Measurements from ENCODE around the gene ACTL6B. TPM values are rescaled to one million over a fixed set of nuclear protein-coding genes. Genes with fewer than 3 reads are reported as not detected.

ACTL6B gene
- total and polyA plus RNA-seq, 9 of the 15 experiments (the other 6 are each of a cell fraction or from before 2014, with no cell fraction given): not detected

GRCh38 chr7:100673302-100673941 is 17.2 kb upstream of the ACTL6B start, which contains the start of gene GNB2 (continued):
- TF ChIP-seq, protein P1, sequence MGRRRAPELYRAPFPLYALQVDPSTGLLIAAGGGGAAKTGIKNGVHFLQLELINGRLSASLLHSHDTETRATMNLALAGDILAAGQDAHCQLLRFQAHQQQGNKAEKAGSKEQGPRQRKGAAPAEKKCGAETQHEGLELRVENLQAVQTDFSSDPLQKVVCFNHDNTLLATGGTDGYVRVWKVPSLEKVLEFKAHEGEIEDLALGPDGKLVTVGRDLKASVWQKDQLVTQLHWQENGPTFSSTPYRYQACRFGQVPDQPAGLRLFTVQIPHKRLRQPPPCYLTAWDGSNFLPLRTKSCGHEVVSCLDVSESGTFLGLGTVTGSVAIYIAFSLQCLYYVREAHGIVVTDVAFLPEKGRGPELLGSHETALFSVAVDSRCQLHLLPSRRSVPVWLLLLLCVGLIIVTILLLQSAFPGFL (CRISPR knock-in tag; IDR thresholded peaks at IDR 0.05): peak; percentile 47; the same call in 1 of the 2 replicates
- TF ChIP-seq TEAD4 (IDR thresholded peaks at IDR 0.05; ENCODE audit: low read length): 0 out of 2 replicates have a peak, but pooled peaks have one; percentile 37
- TF ChIP-seq TEAD4 (CRISPR knock-in tag; IDR thresholded peaks at IDR 0.05; ENCODE audit: borderline replicate concordance): no peak
- TF ChIP-seq PATZ1 (CRISPR knock-in tag; IDR thresholded peaks at IDR 0.05; ENCODE audit: borderline replicate concordance): no peak
- no peak for TF ChIP-seq RERE (CRISPR knock-in tag; IDR thresholded peaks at IDR 0.05; ENCODE audit: borderline replicate concordance)
- no peak for TF ChIP-seq STAG1 (CRISPR knock-in tag; IDR thresholded peaks at IDR 0.05; ENCODE audit: borderline replicate concordance)
- peak; percentile 100 for TF ChIP-seq RAD51 (IDR thresholded peaks at IDR 0.05; ENCODE audit: borderline replicate concordance, low read depth)
- TF ChIP-seq, protein P2, sequence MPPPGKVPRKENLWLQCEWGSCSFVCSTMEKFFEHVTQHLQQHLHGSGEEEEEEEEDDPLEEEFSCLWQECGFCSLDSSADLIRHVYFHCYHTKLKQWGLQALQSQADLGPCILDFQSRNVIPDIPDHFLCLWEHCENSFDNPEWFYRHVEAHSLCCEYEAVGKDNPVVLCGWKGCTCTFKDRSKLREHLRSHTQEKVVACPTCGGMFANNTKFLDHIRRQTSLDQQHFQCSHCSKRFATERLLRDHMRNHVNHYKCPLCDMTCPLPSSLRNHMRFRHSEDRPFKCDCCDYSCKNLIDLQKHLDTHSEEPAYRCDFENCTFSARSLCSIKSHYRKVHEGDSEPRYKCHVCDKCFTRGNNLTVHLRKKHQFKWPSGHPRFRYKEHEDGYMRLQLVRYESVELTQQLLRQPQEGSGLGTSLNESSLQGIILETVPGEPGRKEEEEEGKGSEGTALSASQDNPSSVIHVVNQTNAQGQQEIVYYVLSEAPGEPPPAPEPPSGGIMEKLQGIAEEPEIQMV (tag; conservative IDR thresholded peaks at IDR 0.05; ENCODE audit: low read depth): no peak
- no peak for TF ChIP-seq PCBP2 (IDR thresholded peaks at IDR 0.05; ENCODE audit: low read depth, low read length, poor library complexity, severe bottlenecking)
- TF ChIP-seq, protein P3, sequence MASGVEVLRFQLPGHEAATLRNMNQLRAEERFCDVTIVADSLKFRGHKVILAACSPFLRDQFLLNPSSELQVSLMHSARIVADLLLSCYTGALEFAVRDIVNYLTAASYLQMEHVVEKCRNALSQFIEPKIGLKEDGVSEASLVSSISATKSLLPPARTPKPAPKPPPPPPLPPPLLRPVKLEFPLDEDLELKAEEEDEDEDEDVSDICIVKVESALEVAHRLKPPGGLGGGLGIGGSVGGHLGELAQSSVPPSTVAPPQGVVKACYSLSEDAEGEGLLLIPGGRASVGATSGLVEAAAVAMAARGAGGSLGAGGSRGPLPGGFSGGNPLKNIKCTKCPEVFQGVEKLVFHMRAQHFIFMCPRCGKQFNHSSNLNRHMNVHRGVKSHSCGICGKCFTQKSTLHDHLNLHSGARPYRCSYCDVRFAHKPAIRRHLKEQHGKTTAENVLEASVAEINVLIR (CRISPR knock-in tag; IDR thresholded peaks at IDR 0.05): peak; percentile 60; the same call in 1 of the 2 replicates
- 0 out of 2 replicates have a peak, but pooled peaks have one; percentile 32 for TF ChIP-seq ZSCAN29 (IDR thresholded peaks at IDR 0.05)
- TF ChIP-seq FOXP1 (CRISPR knock-in tag; IDR thresholded peaks at IDR 0.05): peak; percentile 44; the same call in 1 of the 2 replicates
- peak; percentile 99 for TF ChIP-seq CBFA2T2 (conservative IDR thresholded peaks at IDR 0.05)
- TF ChIP-seq ZNF175 (CRISPR knock-in tag; IDR thresholded peaks at IDR 0.05; ENCODE audit: low read depth): no peak

Data from K562 (cell line).